Measurements from ENCODE around the gene ATP1A2. TPM values are rescaled to one million over a fixed set of nuclear protein-coding genes. Genes with fewer than 3 reads are reported as not detected.
A peak's percentile ranks its signal among the peaks of the same experiment; 100 is the strongest.

The ATP1A2 gene
- total and polyA plus RNA-seq, 10 of the 15 experiments (the other 5 are each of a cell fraction or from before 2014, with no cell fraction given): 0.15 TPM; not detected in 9

GRCh38 chr1:160095382-160096105, 20.0 kb upstream of the ATP1A2 start (continued):
- TF ChIP-seq EP300 (IDR thresholded peaks at IDR 0.05; ENCODE audit: borderline replicate concordance in 1 of 2, control insufficient read depth in 1 of 2, low read depth in 2 of 2, low read length in 2 of 2) (no peak), WRNIP1 (IDR thresholded peaks at IDR 0.05; ENCODE audit: borderline replicate concordance, low read depth, low read length) (no peak)

- Histone ChIP-seq H3K4me3 (peak overlapping the region; percentile 77; the same call in 1 of the 2 replicates), H3K9ac (ENCODE audit: control insufficient read depth, insufficient read depth, low read length) (no peak overlapping the region; the same call in 1 of the 2 replicates), H3K27ac (ENCODE audit: control insufficient read depth, insufficient read depth) (no peak overlapping the region), H3K36me3 (ENCODE audit: control insufficient read depth in 2 of 2, insufficient read depth in 2 of 2, low read length in 1 of 2) (peaks cover 0 to 2% of the 10 kb centered on the region in 2 experiments; a peak in 2 of 4 replicates), H3K9me3 (replicated peaks; ENCODE audit: control insufficient read depth, insufficient read depth, low read length) (no peaks in the 10 kb centered on the region), H4K20me1 (ENCODE audit: control insufficient read depth, insufficient read depth) (no peaks in the 10 kb centered on the region; the same call in 1 of the 2 replicates), H3K4me2 (ENCODE audit: control insufficient read depth, insufficient read depth) (peak overlapping the region; percentile 97), H3K4me1 (ENCODE audit: control insufficient read depth, insufficient read depth, low read length) (peaks cover 25% of the 10 kb centered on the region), H2AFZ (ENCODE audit: control insufficient read depth, low read depth, low read length) (no peak overlapping the region), H3K27me3 (replicated peaks in 1 of 2; ENCODE audit: control insufficient read depth in 2 of 2, insufficient read depth in 2 of 2, low read length in 1 of 2) (no peaks in the 10 kb centered on the region), H3K79me2 (ENCODE audit: control insufficient read depth, insufficient read depth, low read length) (peaks cover 9% of the 10 kb centered on the region)
- no peak for DNase-seq (ENCODE audit: low read depth, low spot score)
- intact Hi-C loops (cut with micrococcal nuclease; ENCODE audit: unreplicated experiment): no loop called here
- 75% methylated on average over 4 of the region's 4 CpGs for WGBS (ENCODE audit: insufficient coverage, insufficient replicate concordance, low lambda C conversion rate, missing lambda C conversion rate)
- SMC1A ChIA-PET (ENCODE audit: uncharacterized antibody, unreplicated experiment): interaction anchor here (0.7 to 4.2 kb wide), 7 partner anchors 10 to 195 kb away, joined by 3 to 35 read pairs (median 4); partner anchors contain the start of gene PEX19
- TF ChIP-seq IKZF1 (conservative IDR thresholded peaks at IDR 0.05): peak; percentile 45
- no peak for TF ChIP-seq TCF3 (IDR thresholded peaks at IDR 0.05; ENCODE audit: borderline replicate concordance, insufficient read depth, low read depth, low read length)
- no peak for FAIRE-seq
- BruUV-seq (replicated peaks): no TSS peak
- ATAC-seq: no peak
- POLR2A ChIA-PET: interaction anchor here (0.6 to 2.0 kb wide), 3 partner anchors 100 to 189 kb away, joined by 3 to 7 read pairs (median 4); partner anchors contain the start of genes DCAF8 and PEX19
- in situ Hi-C loops (cut with MboI): loop anchor here (5.0 kb wide), 3 partner anchors 156 to 281 kb away; no protein-coding TSS in a partner anchor
- RAD21 ChIA-PET (ENCODE audit: unreplicated experiment): interaction anchor here (0.8 to 4.4 kb wide), 8 partner anchors 10 to 280 kb away, joined by 3 to 31 read pairs (median 6); partner anchors contain the start of genes PEA15 and PEX19
- CTCF ChIA-PET: interaction anchor here (0.9 to 30.2 kb wide), 12 partner anchors 9 to 283 kb away, joined by 3 to 1035 read pairs (median 6); partner anchors contain the start of genes KCNJ10, KCNJ9 and PEX19
These were observed 19.1 kb upstream of the ATP1A2 start for GRCh38 chr1:160096274-160097116.
